HL-60 (cell line): Measurements from ENCODE around the gene KCNH2.
"Not testable (repeated sequence)": the region's sequence is repeated elsewhere in the genome, so short reads cannot be mapped to it uniquely, and the experiment has no call there.

ENCODE experiments used
- DNase-seq, 2 experiments: peaks; one replicate each; pipeline ENCODE4 v3.0.0-alpha.2; 2010 to 2020; ENCODE audit warnings: low read depth in 1 of 2, low spot score in 1 of 2
- H3K27ac ChIP-seq: fragments of 250-450 bp; sonication (Bioruptor Pico); replicated peaks from 2 replicates; pipeline ENCODE4 v1.5.1; 2020; ENCODE audit warnings: mild to moderate bottlenecking, moderate library complexity
- H3K27me3 ChIP-seq: fragments of 250-450 bp; sonication (Bioruptor Pico); 2 replicates; pipeline ENCODE4 v1.5.1; 2021; ENCODE audit warnings: mild to moderate bottlenecking, moderate library complexity; ENCODE audit not compliant: insufficient read depth, poor library complexity, severe bottlenecking
- H3K4me3 ChIP-seq: replicated peaks from 2 replicates; pipeline ENCODE4 v1.5.1; 2011; ENCODE audit warnings: mild to moderate bottlenecking, control low read depth, low read length; ENCODE audit not compliant: insufficient read depth
- CTCF ChIP-seq: IDR thresholded peaks from one replicate; pipeline ENCODE4 v1.5.1; 2011; ENCODE audit warnings: low read length, control low read depth, inconsistent platforms; ENCODE audit not compliant: insufficient read depth
- GABPA ChIP-seq: IDR thresholded peaks from 2 replicates; pipeline ENCODE4 v1.6.1; 2012; ENCODE audit warnings: low read depth
- POLR2AphosphoS5 ChIP-seq: IDR thresholded peaks from 2 replicates; pipeline ENCODE4 v1.6.1; 2012; ENCODE audit warnings: low read depth
- SPI1 ChIP-seq: IDR thresholded peaks from 2 replicates; pipeline ENCODE4 v1.6.1; 2012; ENCODE audit warnings: low read depth, mild to moderate bottlenecking, borderline replicate concordance
- long read RNA-seq: library from polyadenylated mRNA; unstranded; transcript quantifications from one replicate; pipeline ENCODE4 v2.0.0, GENCODE V29; 2020
- TF ChIP-seq, protein P1 (sequence below): IDR thresholded peaks from 2 replicates; pipeline ENCODE4 v1.6.1; 2012; ENCODE audit warnings: low read depth; ENCODE audit not compliant: insufficient replicate concordance

KCNH2 gene
- long read RNA-seq = 0 reads

DNA sequence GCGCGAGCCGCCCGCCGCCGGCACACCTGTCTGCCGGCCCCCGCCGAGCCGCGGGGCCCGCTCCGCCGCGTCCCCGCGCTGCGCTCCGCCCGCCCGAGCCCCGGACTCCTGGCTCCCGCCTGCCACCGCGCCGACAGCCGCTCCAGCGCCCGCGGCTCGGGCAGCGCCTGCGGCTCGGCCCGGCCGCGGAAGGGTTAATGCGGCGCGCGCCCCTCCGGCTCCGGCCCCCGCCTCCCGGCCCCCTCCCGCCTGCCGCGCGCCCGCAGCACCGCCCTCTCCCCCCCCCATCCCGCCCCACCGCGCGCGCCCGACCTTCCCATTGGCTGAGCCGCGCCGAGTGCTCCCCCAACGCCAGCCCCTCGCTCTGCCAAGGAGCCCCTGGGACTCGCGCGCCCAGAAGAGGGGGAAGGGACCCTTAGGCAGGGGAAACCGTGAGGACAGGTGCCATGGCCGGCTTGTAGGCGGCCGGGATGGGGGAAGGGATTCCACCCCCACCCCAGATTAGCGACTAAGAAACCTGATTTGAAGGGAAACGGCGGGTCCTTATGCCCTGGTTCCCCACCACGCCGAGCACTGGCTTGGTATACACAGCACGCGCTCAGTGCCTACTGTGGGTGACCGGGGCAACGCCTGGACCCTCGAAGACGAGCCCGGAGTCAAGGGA is at the start of gene KCNH2:
TSS of gene KCNH2 (minus strand) at position 196 of the 664 bp plus-strand sequence. CDS start 408 bp downstream, outside the sequence.
- DNase-seq = no peak
- Histone ChIP-seq H3K4me3 (no peak within 1 kb of the TSS), H3K27me3 (peaks cover 72% of the 10 kb centered on the region), H3K27ac (no peak within 1 kb of the TSS)
- TF ChIP-seq POLR2AphosphoS5 (no peak), SPI1 (no peak), CTCF (no peak), GABPA (no peak)
- TF ChIP-seq, protein P1, sequence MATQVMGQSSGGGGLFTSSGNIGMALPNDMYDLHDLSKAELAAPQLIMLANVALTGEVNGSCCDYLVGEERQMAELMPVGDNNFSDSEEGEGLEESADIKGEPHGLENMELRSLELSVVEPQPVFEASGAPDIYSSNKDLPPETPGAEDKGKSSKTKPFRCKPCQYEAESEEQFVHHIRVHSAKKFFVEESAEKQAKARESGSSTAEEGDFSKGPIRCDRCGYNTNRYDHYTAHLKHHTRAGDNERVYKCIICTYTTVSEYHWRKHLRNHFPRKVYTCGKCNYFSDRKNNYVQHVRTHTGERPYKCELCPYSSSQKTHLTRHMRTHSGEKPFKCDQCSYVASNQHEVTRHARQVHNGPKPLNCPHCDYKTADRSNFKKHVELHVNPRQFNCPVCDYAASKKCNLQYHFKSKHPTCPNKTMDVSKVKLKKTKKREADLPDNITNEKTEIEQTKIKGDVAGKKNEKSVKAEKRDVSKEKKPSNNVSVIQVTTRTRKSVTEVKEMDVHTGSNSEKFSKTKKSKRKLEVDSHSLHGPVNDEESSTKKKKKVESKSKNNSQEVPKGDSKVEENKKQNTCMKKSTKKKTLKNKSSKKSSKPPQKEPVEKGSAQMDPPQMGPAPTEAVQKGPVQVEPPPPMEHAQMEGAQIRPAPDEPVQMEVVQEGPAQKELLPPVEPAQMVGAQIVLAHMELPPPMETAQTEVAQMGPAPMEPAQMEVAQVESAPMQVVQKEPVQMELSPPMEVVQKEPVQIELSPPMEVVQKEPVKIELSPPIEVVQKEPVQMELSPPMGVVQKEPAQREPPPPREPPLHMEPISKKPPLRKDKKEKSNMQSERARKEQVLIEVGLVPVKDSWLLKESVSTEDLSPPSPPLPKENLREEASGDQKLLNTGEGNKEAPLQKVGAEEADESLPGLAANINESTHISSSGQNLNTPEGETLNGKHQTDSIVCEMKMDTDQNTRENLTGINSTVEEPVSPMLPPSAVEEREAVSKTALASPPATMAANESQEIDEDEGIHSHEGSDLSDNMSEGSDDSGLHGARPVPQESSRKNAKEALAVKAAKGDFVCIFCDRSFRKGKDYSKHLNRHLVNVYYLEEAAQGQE = no peak

DNA sequence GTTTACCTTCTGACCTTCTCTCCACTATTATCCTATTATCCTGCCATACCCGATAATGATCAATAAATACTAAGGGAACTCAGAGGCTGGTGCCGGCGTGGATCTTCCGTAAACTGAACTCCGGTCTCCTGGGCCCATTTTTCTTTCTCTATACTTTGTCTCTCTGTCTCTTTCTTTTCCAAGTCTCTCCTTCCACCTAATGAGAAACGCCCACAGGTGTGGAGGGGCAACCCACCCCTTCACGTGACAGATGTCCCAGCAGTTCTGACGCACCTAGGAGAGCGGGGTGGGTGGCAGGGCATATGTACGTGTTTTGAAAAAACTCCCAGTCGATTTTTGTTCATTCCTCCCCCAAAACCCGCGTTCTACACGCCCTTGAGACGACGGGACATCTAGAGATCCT is 49.6 kb upstream of the KCNH2 start:
- peak overlapping the region; percentile 70 for H3K27ac ChIP-seq
- H3K27me3 ChIP-seq, DNase-seq: not testable (repeated sequence)
- H3K4me3 ChIP-seq = peak overlapping the region; percentile 71

- DNase-seq, H3K27ac ChIP-seq, H3K4me3 ChIP-seq, H3K27me3 ChIP-seq: not testable (repeated sequence)
Measured at GRCh38 chr7:151026771-151027727, 48.9 kb upstream of the KCNH2 start.

- Histone ChIP-seq H3K4me3 (no peak overlapping the region), H3K27me3 (no peaks in the 10 kb centered on the region), H3K27ac (no peak overlapping the region)
- DNase-seq = no peak
- TF ChIP-seq GABPA (no peak), CTCF (no peak), SPI1 (no peak), POLR2AphosphoS5 (no peak)
- TF ChIP-seq, protein P1 = no peak
Measured at GRCh38 chr7:151025924-151026671, 48.0 kb upstream of the KCNH2 start.
